T-helper 1 cell (primary cell): ENCODE data around the gene ALG5.
A peak's percentile ranks its signal among the peaks of the same experiment; 100 is the strongest.

Source experiments
- DNase-seq, 5 donors: peaks; one replicate each; pipeline ENCODE4 v3.0.0-alpha.2; 2012 to 2020
- total RNA-seq, 4 donors: gene quantifications; one replicate each; lab custom pipeline; 2026; lab: John Stamatoyannopoulos, UW

Gene ALG5, protein sequence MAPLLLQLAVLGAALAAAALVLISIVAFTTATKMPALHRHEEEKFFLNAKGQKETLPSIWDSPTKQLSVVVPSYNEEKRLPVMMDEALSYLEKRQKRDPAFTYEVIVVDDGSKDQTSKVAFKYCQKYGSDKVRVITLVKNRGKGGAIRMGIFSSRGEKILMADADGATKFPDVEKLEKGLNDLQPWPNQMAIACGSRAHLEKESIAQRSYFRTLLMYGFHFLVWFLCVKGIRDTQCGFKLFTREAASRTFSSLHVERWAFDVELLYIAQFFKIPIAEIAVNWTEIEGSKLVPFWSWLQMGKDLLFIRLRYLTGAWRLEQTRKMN
- total RNA-seq = 19.3 to 24.4 (median 21.5) reads per million in 4 donors

DNA sequence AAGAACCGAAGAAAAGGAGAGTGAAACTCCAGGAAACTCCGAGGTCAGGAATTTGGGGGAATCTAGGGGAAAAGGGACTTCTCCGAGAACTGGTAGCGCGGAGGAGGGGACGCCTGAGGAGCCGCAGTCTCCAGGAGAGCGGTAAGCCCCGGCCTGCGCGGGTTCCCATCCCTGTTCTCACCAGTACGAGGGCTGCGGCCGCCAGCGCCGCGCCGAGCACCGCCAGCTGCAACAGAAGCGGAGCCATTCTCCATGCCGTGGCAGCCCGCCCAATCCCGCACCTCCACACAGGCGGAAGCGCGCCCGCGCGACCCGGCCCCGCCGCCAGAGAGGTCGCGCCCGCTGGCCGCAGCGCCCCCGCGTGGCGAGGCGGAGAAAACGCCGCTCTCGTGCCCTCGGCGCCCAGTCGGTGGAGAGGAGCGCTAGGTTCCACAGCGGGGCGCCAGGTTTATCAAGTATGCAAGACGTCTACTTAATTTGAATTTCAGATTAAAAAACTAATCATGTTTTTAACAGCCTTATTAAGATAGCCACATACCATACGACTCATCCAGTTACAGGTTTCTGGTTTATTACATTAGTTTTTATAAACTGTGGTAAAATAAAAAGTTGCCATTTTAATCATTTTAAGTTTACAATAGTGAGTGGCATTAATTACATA lies at the start of gene ALG5:
Gene ALG5, minus strand, starts transcription at position 287 of the 661 bp plus-strand sequence. Its CDS starts 40 bp downstream, at position 247.
- peak; percentile 89 to 95 (median 90) for DNase-seq

DNA sequence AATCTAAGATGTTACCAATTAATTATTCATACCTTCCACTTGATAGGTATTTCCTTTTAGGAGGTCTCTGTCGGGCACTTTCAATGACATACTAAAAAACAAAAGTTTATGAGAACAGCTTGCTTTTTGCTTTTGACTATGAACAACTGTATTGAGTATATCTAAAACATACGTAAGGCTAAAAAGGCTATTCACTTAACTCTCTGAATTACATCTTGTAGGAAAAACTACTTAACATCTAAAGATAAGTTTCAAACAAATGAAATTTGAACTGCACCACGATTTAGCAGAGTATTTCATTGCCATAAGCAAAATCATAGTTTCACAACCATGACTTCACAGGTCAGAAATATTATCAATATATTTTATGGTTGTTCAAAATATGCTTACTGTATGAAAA lies 48.7 kb upstream of the ALG5 start:
- no peak for DNase-seq

DNA sequence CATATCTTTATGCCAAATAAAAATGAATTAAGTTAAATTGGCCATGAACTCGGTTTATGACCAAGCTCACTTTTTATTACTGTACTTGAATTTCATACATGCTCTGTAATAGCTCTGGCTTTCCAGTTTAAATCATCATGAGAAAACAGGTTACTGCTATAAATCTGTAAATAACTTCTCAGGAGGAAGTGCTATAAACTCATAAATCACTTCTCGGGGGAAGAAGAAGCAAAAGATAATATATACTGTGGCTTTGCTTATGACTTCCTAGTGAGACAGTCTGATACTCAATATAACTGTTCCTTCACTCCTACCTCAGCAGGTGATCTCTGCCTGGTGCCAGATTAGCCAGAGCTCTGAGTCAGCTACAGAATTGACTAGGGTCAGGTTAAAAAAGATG lies 47.9 kb upstream of the ALG5 start:
- DNase-seq = no peak

DNA sequence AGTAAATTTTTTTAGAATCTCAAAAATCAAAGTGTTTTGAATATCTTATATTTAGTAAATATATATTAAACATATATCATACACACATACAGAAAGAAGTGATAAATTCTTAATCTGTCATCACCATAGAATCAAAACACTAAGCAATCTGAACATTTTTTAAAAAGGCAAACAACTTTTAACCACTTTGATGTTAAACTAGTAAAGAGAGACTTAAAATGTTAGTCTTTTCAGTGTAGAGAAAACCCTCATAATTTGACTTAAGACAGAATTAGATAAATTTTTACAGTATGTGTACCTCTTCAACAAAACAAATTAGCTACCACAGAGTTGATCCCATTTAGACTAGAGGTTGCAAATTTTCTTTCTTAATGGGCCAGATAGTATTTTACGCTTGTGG lies 46.9 kb upstream of the ALG5 start:
- no peak for DNase-seq

DNA sequence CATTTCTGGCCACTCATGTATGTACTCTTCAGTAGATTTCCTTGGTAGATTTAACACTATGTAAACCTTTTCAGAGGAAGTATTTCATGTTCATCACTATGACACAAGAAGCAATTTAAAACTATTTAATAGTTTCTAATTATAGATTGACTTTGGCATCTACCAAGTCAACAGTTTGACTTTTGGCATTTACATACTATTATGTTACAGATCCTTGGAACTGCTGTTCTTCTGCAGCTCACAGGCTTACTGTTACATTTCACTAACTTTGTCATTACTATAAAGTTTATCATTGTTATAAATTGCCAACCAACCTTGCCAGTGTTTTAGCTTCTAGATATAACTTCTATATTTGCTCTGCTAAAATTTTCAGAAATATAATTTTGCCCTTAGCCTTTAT lies 41.6 kb upstream of the ALG5 start:
- DNase-seq = no peak

DNA sequence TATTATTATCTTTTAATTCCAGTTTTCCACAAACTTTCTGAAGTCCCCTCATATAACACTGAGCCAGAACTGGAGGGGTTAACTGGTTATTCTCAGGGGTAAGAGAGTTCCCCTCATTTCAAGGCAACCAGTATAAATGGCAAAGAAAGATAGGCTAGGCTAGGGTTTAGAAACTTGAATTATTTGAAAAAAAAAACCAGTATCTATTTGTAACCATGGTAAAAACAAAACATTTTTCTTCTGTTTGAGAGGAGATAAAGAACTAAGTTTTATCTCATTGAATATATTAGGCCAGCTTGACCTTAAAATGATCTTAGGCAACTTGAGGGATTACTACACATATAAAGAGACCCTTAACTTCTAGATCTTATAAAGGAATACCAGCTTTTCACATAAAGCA lies 40.8 kb upstream of the ALG5 start:
- no peak for DNase-seq

DNA sequence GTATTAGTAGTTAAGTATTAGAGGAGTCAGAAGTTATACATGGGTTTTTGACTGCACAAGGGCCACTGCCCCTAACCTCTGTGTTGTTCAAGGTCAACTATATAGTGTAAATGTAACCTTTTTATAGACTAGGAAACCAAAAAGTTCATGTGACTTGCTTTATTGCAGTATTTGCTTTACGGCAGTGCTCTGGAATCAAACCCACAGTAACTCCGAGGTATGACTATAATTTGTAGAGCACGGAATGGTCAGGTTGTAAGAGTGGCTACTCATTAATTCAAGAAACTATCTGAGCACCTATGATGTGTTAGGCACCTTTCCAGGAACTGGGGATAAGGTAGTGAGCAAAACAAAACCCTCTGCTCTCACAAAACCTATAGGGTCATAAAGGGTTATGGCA lies 38.1 kb upstream of the ALG5 start:
- DNase-seq = no peak

DNA sequence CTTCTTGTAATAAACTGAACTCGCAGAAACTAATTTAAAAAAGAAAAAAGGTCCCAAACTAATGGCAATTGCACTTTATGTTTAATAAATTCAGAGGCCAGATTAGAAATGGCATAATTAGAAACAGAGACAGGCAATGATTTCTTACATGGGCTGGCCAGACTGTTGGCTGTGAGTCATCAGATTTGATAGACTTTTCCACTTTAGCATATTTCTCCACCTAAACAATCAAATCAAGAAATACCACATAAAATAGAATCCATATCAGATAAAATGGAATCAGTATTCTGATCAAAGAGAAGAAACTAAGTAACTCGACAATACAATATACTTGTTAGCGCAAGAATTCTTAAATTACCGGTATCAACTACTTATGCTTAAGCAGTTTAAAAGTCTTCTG lies 30.5 kb upstream of the ALG5 start:
- no peak for DNase-seq

DNA sequence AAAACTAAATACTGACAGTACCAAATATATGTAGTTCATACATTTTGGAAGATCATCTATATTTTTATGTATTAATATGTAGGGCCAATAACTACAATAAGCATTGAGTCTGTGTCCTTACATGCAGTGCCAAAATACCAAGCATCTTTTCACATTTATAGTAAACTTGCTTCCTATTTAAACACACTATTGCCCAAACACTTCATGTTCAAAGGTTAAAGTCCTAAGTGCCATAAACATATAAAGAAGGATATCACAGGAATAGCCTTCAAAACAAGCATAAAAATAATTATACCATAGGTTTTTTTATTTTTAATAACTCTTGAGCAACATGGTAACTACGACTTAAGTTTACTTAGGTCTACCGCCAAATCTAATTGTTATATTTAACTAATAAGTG lies 28.5 kb upstream of the ALG5 start:
- DNase-seq = no peak

DNA sequence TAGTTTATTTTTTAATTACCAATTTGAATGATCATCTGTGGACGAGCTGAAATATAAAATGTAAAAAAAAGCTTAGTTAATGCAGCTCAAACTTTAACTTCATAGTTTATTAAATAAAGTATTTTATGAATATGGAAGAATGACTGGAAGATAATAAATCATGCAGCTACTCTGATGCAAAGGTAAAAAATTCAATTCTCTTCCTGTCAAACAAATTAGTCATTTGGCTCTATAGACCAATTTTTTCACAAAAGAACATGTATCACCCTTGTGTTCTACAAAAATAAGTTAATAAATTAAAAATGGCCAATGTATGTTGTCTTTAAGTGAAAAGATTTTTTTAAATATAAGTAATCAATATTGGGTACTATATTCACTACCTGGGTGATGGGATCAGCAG lies 27.6 kb upstream of the ALG5 start:
- no peak for DNase-seq

DNA sequence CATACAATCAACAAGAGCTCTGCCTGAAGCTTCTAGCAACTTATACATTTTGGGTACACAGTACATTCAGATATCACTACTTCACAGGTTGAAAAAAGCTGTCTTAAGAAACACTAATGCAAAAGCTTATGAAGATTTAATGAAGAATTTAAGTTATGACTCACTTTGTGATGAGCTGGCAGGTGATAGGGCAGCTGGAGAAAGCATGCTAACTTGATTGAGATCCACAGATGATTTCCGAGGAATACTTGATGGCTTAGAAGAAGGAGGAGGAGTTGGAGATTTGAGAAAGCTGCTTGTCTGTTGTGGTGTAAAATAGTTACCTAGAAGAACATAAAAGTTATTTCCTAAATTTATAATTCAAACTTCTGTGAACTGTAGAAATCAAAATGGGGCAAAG lies 24.7 kb upstream of the ALG5 start:
- no peak for DNase-seq

DNA sequence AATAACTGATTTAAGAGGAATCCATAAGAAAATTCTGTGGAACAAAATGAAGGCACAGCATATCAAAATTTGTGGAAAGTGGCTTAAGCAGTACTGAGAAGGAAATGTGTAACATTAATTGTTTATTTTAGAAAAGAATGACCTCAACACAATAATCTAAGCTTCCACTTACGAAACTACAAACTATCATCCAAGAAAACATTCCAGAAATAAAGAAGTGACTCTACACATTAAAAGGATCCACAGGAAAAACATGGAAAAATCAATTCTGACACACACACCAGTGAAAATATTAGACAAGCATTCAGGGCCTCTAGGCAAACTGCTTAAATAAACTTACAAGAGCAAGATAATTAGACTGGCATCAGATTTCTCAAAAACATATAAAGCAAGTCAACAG lies 15.5 kb upstream of the ALG5 start:
- DNase-seq = no peak

DNA sequence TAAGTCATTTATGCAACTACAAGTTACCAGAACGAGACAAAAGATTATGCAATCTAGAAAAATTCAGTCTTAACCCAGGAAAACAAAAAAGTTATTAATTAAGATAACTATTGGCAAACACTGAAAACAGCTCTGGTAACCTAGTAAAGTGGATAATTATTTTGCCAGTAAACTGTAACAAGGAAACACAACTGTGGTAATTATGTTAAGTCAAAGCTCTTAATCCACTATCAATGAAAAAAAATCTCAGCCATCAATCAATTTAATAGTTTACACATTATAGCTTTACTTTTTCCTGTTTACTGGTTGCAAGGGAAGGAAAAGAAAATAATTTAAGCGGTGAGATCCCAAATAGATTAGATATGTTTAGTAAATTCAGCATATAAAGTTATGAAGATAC lies 12.6 kb upstream of the ALG5 start:
- no peak for DNase-seq

DNA sequence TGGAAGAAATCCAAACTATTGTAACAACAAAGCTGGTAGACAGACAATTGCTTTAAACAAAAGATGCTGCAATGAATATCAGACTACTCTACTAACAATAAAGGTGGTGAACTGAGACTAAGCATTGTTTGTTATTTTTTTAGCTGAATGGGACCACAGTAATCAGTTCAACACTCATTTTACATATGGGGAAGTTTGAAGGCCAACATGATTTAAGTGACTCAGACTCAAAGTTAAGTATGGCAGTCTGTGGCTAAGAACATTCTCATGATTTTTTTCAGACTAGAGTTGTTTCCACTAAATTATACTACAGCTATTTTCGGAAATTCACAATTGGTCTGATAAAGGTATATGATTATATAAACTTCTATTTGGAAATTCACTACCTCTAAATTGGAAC lies 11.9 kb upstream of the ALG5 start:
- no peak for DNase-seq

DNA sequence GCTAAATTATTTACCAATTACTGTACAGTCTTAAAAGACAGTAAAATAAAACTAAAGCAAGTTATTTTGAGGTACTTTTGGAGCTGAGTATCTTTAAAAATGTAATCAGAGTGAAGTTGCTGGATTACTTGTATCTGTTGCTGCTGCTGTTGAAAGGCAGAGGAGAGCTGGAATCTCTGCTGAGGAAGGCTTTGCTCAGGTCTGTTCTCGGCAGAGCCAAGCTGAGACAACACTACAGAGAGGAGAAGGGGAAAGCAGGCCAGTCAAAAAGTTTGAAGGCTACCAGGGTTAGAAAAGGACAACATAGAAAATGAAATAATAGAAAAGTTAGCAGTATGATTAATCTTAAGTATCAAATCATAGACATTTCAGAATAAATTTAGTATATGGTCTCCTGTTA lies 11.3 kb upstream of the ALG5 start:
- DNase-seq = no peak

DNA sequence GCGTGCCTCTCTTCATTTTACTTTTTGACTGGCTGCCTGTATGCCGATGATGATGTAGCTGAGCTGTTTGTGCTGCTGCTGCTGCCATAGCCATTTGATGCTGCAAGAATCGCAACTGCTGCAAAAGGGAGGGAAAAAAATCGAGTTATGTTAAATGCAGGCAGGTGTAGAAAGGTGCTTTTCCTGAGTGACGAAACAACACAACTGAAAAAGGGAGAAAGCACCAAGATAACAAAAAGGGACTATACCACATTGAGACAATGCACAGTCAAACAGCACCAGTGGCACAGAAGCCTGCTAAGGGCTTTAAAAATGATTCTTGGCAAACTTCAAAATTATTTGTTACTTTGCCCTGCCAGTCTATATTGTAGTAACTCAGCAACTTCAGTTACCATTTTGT lies 10.6 kb upstream of the ALG5 start:
- DNase-seq = no peak

DNA sequence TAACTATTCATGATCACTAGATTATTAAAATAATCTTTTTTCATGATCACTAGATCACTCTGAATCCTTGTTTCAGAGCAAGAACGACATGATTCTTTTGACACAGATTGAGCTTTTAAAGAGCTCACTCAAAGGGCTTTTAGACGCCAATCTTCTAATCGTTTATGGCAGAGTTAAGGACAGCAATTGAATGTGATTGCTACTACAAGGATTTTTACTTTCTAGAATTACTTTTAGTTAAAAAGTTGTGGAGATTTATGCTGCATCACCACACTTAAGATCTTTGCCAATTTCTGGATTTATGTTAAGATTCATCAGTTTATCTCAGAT lies 2.7 kb upstream of the ALG5 start:
- no peak for DNase-seq

DNA sequence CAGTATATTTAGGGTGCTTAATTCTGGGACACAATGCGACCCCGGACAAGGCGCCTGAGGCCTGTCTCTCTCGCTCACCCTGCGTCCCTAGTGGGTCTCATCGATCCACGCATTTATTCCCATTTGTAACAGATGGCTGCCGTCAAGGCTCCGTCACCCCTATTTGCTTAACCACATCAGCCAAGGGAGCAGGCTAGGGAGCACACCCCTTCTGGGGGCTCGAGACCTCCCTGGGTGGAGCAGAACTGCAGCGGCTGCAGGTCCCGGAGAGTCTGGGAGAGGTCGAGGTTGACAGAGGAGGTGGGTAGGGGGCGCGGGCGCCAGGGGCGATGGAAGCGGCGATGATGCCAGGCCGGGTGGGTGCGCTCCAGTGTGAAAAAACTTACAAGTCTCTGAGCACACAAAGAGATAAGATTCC lies 507 bp downstream of the ALG5 start:
- peak in 4 of 5 donors; percentile 6 to 17 (median 11) for DNase-seq

DNA sequence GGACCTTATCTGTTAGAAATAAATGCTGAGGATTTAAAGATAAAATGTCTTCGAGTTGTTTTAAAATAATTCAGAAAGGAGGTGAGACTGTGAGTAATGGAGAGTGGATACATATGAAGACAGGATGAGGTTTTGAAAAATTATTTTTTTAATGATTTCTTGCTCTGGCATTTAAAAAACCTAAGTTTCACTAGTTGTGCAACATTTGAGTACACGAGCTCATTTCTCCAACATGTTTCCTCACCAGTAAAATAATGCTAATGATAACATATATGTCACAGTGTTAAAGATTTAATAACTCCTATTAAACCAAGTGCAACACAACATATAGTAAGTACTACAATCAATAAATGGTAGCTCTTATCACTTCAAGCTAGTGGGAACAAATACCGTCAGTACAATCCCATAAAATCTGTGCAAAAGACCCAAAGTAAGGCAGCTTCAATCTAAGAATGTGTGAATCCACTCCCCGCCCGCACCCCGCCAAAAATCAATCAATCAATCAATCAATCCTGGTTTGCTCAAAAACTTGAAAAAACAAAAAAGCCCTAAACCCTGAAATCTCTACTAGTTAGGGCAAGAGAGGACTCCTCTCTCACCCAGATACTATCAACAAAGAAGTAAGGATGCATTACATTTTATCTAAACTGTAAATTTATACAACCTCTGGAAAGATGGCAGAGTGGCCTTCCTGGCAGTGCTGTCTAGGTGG lies 1.3 kb downstream of the ALG5 start:
- no peak for DNase-seq

DNA sequence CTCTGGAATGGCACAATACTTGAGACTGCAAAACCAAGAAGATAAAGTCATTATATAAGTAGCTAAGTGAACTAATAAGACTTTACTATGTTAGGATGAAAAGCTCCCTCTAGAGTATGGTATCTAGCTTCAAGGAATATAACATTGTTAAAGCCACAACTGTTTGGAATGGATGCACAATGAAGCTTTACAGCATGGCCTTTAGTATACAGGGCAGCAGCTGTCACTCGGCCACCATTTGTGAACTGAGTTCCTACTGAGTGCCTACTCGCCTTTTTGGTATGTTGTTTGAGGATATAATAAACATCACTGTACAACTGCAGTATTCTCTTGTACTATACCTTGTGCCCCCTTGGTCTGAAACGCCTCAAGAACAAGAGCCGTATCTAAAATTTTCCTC lies 6.8 kb downstream of the ALG5 start:
- no peak for DNase-seq

DNA sequence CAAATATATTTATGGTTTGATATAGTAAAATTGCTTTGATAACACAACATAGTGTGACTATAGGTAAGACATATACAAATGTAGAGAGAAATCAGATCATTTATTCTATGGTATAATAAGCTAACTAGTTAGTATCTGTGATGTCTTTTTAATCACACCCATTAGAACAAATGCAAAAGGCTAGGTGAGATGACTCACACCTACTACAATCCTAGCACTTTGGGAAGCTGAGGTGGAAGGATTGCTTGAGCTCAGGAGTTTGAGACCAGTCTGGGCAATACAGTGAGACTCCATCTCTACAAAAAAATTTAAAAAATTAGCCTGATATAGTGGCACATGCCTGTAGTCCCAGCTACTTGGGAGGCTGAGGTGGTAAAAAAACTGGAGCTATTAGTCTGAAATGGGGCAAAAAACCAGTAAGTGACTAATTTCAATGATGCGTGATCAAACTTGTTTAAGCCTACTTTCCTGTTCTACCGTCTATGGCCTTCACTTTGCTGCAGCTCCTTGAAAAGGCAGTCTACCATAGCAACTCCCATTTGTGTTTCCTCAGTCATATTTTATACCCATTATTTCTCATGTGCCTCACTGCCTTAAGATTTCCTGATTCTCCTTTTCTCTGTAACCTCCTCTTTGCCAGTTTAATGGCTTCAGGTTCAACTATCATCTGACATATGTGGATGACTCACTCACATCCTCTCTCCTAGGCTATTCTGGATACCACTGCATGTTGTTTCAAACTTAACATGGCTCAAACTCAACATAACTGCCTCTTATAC lies 12.5 kb downstream of the ALG5 start:
- DNase-seq = no peak

DNA sequence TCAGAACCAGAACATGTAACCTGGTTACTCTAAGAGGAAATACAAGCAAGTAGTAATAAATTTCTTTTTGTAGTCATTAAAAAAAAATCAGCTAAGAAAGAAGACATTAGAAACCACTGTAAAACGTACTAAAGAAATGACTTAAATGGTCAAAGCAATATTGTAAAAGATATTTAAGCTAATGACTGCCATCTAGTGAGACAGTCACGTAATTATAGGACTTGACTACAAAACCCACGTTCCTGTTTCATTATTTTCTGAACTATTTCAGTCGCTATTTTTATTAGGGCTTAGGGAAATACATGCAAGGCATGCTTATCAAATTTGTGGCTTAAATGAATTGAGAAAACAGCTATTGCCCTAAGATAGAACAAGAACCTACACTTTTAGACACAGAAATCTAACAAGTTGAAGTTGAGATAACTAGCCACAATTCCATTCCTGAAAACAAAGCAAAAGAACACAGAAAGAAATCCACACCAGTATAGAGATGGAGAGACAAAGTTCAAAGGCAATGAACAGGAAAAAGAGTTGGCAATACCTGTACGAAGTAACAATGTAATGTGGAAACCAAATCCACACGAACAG lies 17.9 kb downstream of the ALG5 start:
- DNase-seq = peak in 1 of 5 donors; percentile 17
